ACC112 (cell line): Measurements from ENCODE around the gene IL11RA.

Experiments
- H2AFZ ChIP-seq: fragments of 200-600 bp; sonication (generic); one replicate; pipeline ENCODE4 v1.6.0; 2017; ENCODE audit warnings: antibody characterized with exemption, low read length; ENCODE audit not compliant: unreplicated experiment
- H3K27ac ChIP-seq: fragments of 200-600 bp; sonication (generic); 2 replicates; pipeline ENCODE4 v1.5.1; 2014; ENCODE audit warnings: low read depth, mild to moderate bottlenecking, antibody characterized with exemption, low read length, moderate library complexity
- H3K27me3 ChIP-seq: fragments of 200-600 bp; sonication (generic); 2 replicates; pipeline ENCODE4 v1.6.1; 2014; ENCODE audit warnings: mild to moderate bottlenecking, antibody characterized with exemption, low read length, moderate library complexity, mixed read lengths; ENCODE audit not compliant: insufficient read depth
- H3K36me3 ChIP-seq: fragments of 200-600 bp; sonication (generic); 2 replicates; pipeline ENCODE4 v1.6.1; 2016; ENCODE audit warnings: mild to moderate bottlenecking, antibody characterized with exemption, low read length, moderate library complexity, mixed read lengths; ENCODE audit not compliant: insufficient read depth
- H3K4me1 ChIP-seq: fragments of 200-600 bp; sonication (generic); one replicate; pipeline ENCODE4 v1.6.1; 2016; ENCODE audit warnings: low read length, mixed read lengths; ENCODE audit not compliant: insufficient read depth, unreplicated experiment, control insufficient read depth
- H3K4me3 ChIP-seq: fragments of 200-600 bp; sonication (generic); 2 replicates; pipeline ENCODE4 v1.5.1; 2014; ENCODE audit warnings: mild to moderate bottlenecking, low read depth, low read length
- H3K79me2 ChIP-seq: fragments of 200-600 bp; sonication (generic); one replicate; pipeline ENCODE4 v1.6.0; 2016; ENCODE audit warnings: low read length; ENCODE audit not compliant: control insufficient read depth, unreplicated experiment, insufficient read depth

The IL11RA gene

GRCh38 chr9:34651876-34652601 is at the start of gene IL11RA:
IL11RA (plus strand) TSS chr9:34652185; CDS start chr9:34655218, 3,033 bp downstream.
- H3K4me3 ChIP-seq: peak within 1 kb of the TSS; percentile 76
- peak within 1 kb of the TSS; percentile 62 for H3K27ac ChIP-seq
- H3K36me3 ChIP-seq: no peaks in the 10 kb centered on the region
- H2AFZ ChIP-seq: peak within 1 kb of the TSS; percentile 93
- H3K4me1 ChIP-seq: peaks cover 47% of the 10 kb centered on the region
- H3K27me3 ChIP-seq: no peaks in the 10 kb centered on the region
- peaks cover 12% of the 10 kb centered on the region for H3K79me2 ChIP-seq

DNA sequence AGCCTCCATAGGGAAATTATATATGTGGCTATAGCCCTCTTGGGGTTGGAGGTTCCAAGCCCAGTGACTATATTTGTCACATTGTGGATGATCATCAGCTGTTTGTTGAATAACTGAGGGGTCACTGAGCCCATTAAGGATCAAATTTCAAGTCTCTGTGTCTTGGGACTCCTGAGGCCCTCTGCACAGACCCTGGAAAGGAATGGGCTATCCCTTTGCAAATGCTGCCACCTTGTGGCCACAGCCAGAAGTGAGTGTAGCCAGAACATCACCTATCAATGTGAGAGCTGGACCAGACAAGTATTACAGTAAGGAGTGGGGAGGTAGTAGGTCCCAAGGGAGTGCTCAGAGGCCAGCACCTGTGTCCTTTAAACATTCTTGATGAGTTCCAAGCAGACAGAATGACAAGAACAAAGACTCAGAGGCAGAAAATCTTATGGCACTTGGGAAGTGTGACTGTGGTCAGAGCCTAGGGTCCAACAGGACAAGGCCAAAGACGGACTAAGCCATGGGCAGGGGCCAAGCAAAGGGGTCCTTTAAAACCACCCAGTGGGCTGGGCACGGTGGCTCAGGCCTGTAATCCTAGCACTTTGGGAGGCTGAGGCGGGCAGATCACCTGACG is 48.3 kb upstream of the IL11RA start:
- no peaks in the 10 kb centered on the region for H3K4me1 ChIP-seq

DNA sequence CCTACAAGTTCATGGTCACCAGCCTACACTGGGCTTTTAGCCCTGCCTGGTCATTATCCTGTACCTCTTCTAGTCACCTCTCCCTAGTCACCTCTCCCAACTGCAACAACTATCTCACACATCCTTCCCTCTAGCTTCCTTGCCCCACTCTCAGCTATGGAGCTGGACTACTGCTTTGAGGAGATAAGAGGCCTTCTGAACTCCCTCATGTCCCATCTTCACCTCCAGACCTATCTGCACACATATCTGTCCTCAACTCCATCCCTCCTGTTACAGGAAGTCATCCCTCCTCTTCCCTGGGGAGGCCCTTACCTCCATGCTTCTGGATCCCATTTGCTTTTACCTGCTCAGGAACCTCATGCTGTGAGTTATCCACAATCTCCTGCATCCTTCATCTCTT is 45.8 kb upstream of the IL11RA start:
- H3K36me3 ChIP-seq: no peaks in the 10 kb centered on the region
- peaks cover 5% of the 10 kb centered on the region for H3K4me1 ChIP-seq
- H3K27me3 ChIP-seq: peaks cover 7% of the 10 kb centered on the region; the same call in 1 of the 2 replicates
- H3K27ac ChIP-seq: no peak overlapping the region
- no peak overlapping the region for H3K4me3 ChIP-seq
- no peak overlapping the region for H2AFZ ChIP-seq
- peaks cover 6% of the 10 kb centered on the region for H3K79me2 ChIP-seq

More for the DNA sequence above, 48.3 kb upstream of the IL11RA start:
- H3K27ac ChIP-seq: no peak overlapping the region
- no peak overlapping the region for H3K4me3 ChIP-seq
- H2AFZ ChIP-seq: no peak overlapping the region
- no peaks in the 10 kb centered on the region for H3K79me2 ChIP-seq
- H3K27me3 ChIP-seq: peaks cover 10% of the 10 kb centered on the region; the same call in 1 of the 2 replicates
- no peaks in the 10 kb centered on the region for H3K36me3 ChIP-seq

DNA sequence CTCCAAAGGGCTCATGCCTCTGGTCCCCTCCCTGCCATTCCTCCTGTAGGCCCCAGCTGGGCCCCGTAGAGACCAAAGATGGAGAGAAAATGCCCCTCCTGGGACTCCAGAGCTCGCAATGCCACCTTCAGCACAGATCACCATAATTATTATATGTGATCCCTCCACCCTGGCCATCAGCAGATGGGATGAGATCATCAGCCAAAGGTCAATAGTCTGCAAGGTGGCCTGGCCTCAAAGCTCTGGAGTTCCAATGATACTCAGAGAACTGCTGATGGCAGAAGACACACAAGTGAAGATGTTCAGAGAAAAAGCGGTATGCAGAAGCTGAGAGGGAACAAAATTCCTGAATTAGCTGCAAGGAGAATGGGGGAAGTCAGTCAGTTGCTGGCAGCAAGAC is 45.1 kb upstream of the IL11RA start:
- peaks cover 9% of the 10 kb centered on the region for H3K79me2 ChIP-seq
- no peak overlapping the region for H3K27ac ChIP-seq
- peaks cover 7% of the 10 kb centered on the region for H3K4me1 ChIP-seq
- no peak overlapping the region for H3K4me3 ChIP-seq
- H3K36me3 ChIP-seq: no peaks in the 10 kb centered on the region
- no peak overlapping the region for H2AFZ ChIP-seq
- peaks cover 7% of the 10 kb centered on the region; the same call in 1 of the 2 replicates for H3K27me3 ChIP-seq

- H3K4me1 ChIP-seq: peaks cover 9% of the 10 kb centered on the region
- peaks cover 7% of the 10 kb centered on the region; the same call in 1 of the 2 replicates for H3K27me3 ChIP-seq
- H3K4me3 ChIP-seq: no peak overlapping the region
- H3K27ac ChIP-seq: no peak overlapping the region
- no peaks in the 10 kb centered on the region for H3K36me3 ChIP-seq
- H2AFZ ChIP-seq: no peak overlapping the region
- peaks cover 9% of the 10 kb centered on the region for H3K79me2 ChIP-seq
Observed at GRCh38 chr9:34607331-34607730, 44.7 kb upstream of the IL11RA start.

- Histone ChIP-seq H3K4me3 (peak overlapping the region; percentile 86), H3K27ac (no peak overlapping the region), H3K36me3 (no peaks in the 10 kb centered on the region), H3K27me3 (0 out of 2 replicates have a peak, but pooled peaks cover 3% of the 10 kb centered on the region), H2AFZ (no peak overlapping the region), H3K4me1 (peaks cover 12% of the 10 kb centered on the region), H3K79me2 (peaks cover 9% of the 10 kb centered on the region)
Observed at GRCh38 chr9:34610434-34611206, 41.4 kb upstream of the IL11RA start.

- Histone ChIP-seq H2AFZ (peak overlapping the region; percentile 81), H3K4me3 (peak overlapping the region; percentile 86), H3K4me1 (peaks cover 12% of the 10 kb centered on the region), H3K27me3 (no peaks in the 10 kb centered on the region), H3K36me3 (no peaks in the 10 kb centered on the region), H3K27ac (peak overlapping the region; percentile 35; the same call in 1 of the 2 replicates), H3K79me2 (peaks cover 9% of the 10 kb centered on the region)
Observed at GRCh38 chr9:34611251-34611810, 40.7 kb upstream of the IL11RA start.

DNA sequence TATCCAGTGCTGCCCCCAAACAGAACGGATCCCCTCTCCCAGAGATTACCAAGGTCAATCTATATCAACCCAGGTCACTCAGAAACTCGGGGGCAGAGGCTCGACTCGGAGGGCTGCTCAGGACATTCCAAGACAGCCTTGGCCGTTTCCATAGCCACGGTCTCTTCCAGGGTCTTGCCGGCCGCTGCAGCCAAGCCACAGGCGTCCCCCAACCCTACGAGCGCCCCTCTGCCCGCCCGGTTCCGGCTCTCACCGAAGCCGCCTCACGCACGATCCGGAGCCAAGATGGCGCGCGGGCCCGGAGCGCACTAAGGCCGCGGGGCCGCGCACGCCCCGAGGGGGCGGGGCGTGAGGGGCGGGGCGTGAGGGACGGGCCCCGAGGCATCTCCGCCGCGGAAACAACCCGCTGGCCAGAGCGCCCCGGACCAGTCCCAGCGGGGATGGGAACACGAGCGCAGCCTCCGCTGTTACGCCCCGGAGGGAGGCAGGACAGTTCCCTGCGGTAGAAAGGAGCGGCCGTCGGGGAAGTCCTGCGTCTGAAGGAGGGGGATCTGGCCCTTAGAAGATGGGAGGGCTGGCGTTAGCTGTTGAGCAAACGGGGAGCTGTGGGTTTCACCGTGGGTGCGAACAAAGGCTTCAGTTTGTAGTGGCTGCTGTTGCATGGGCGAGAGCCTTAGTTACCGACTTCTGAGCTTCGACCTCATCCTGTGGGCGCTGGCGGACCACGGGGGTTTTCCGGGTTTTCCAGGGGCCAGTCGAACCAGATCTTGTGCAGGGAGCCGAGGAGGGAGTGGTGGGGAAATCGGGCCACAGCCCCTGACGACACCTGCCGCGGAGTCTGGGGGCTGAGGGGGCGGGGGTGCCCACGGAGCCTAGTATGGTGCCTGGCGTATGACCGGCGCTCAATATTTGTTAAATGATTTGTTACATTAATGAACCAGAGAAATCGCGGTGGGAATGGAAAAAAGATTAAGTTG is 39.9 kb upstream of the IL11RA start, which contains the start of gene RPP25L:
TSS of gene RPP25L (minus strand) at position 287 of the 977 bp plus-strand sequence. CDS start 801 bp downstream, outside the sequence.
- no peaks in the 10 kb centered on the region for H3K27me3 ChIP-seq
- peaks cover 12% of the 10 kb centered on the region for H3K4me1 ChIP-seq
- H3K36me3 ChIP-seq: no peaks in the 10 kb centered on the region
- peaks cover 9% of the 10 kb centered on the region for H3K79me2 ChIP-seq
- H2AFZ ChIP-seq: peak within 1 kb of the TSS; percentile 81
- peak within 1 kb of the TSS; percentile 35; the same call in 1 of the 2 replicates for H3K27ac ChIP-seq
- H3K4me3 ChIP-seq: peak within 1 kb of the TSS; percentile 86

DNA sequence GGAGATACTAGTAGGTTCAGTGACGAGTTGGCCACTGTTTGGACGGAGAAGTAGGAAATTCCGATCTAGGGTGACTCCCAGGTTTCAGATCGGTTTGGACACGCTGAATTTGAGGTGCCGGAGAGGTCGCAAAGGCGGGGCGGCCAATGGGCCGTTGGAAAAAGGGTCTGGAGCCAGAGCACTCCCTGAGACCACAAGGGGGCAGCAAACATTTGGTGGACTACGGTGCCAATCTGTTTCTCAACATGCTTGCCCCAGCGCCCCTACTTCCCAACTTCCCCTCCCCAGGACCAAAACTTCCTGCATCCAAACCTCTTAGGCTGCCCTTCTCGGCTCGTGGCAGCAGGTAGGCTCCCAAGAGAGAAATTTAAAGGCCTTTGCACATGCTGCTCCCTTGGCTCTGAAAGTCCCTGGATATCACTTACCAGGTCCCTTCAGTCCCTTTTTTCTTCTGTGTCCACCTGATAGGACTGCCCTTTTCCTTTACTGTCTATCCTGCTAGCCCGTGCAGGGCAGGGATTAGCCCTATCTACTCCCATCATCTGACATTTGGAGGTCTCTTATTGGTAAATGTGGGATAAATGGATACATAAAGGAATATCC is 39.1 kb upstream of the IL11RA start:
- H2AFZ ChIP-seq: peak overlapping the region; percentile 33
- no peaks in the 10 kb centered on the region for H3K36me3 ChIP-seq
- no peak overlapping the region for H3K27ac ChIP-seq
- peaks cover 12% of the 10 kb centered on the region for H3K4me1 ChIP-seq
- no peaks in the 10 kb centered on the region for H3K27me3 ChIP-seq
- peaks cover 9% of the 10 kb centered on the region for H3K79me2 ChIP-seq
- H3K4me3 ChIP-seq: peak overlapping the region; percentile 86
